Muscle layer of colon (tissue), 2 donors: ENCODE results near the gene IL20.

ENCODE experiments used
- H3K27ac ChIP-seq: one replicate; pipeline ENCODE4 v1.7.0; 2013; ENCODE audit warnings: low read depth, mild to moderate bottlenecking, low read length, moderate library complexity
- H3K27me3 ChIP-seq, 2 donors: one replicate each; pipeline ENCODE4 v1.7.0; 2013; ENCODE audit warnings: low read length in 2 of 2, mild to moderate bottlenecking in 2 of 2; ENCODE audit not compliant: insufficient read depth in 2 of 2, control insufficient read depth in 1 of 2
- H3K36me3 ChIP-seq: one replicate; pipeline ENCODE4 v1.7.0; 2013; ENCODE audit warnings: mild to moderate bottlenecking, low read length; ENCODE audit not compliant: insufficient read depth
- H3K4me1 ChIP-seq: one replicate; pipeline ENCODE4 v1.7.0; 2013; ENCODE audit warnings: mild to moderate bottlenecking, low read length; ENCODE audit not compliant: insufficient read depth
- H3K4me3 ChIP-seq, 2 donors: one replicate each; pipeline ENCODE4 v1.7.0; 2013; ENCODE audit warnings: low read length in 2 of 2, low read depth in 1 of 2, mild to moderate bottlenecking in 1 of 2, moderate library complexity in 1 of 2
- H3K9ac ChIP-seq: one replicate; pipeline ENCODE4 v1.7.0; 2013; ENCODE audit warnings: low read length
- H3K9me3 ChIP-seq: one replicate; pipeline ENCODE4 v1.7.0; 2013; ENCODE audit warnings: mild to moderate bottlenecking, low read length
- donor health status: abdominal sarcoma.
- donor health status: Adenocarcinoma of cecum.

Gene IL20

GRCh38 chr1:206895837-206896242 lies 30.4 kb downstream of the IL20 start:
- Histone ChIP-seq H3K4me3 (no peak overlapping the region), H3K27me3 (peaks cover 0 to 4% of the 10 kb centered on the region in 2 donors), H3K4me1 (no peaks in the 10 kb centered on the region), H3K36me3 (no peaks in the 10 kb centered on the region), H3K9me3 (no peaks in the 10 kb centered on the region), H3K27ac (no peak overlapping the region), H3K9ac (no peak overlapping the region)

GRCh38 chr1:206896261-206896660 lies 30.8 kb downstream of the IL20 start:
- no peak overlapping the region for H3K27ac ChIP-seq
- H3K4me3 ChIP-seq: no peak overlapping the region
- H3K36me3 ChIP-seq: no peaks in the 10 kb centered on the region
- peaks cover 0 to 4% of the 10 kb centered on the region in 2 donors for H3K27me3 ChIP-seq
- H3K4me1 ChIP-seq: no peaks in the 10 kb centered on the region
- H3K9ac ChIP-seq: no peak overlapping the region
- H3K9me3 ChIP-seq: no peaks in the 10 kb centered on the region

- Histone ChIP-seq H3K36me3 (no peaks in the 10 kb centered on the region), H3K4me1 (no peaks in the 10 kb centered on the region), H3K4me3 (no peak within 1 kb of the TSS), H3K9me3 (no peaks in the 10 kb centered on the region), H3K9ac (no peak within 1 kb of the TSS), H3K27me3 (peaks cover 0 to 4% of the 10 kb centered on the region in 2 donors), H3K27ac (no peak within 1 kb of the TSS)
Measured at GRCh38 chr1:206897175-206897574, 31.8 kb downstream of the IL20 start, which contains the start of gene IL24. TSS of gene IL24 (plus strand) at chr1:206897443. CDS start at chr1:206897833, 390 bp downstream.

DNA sequence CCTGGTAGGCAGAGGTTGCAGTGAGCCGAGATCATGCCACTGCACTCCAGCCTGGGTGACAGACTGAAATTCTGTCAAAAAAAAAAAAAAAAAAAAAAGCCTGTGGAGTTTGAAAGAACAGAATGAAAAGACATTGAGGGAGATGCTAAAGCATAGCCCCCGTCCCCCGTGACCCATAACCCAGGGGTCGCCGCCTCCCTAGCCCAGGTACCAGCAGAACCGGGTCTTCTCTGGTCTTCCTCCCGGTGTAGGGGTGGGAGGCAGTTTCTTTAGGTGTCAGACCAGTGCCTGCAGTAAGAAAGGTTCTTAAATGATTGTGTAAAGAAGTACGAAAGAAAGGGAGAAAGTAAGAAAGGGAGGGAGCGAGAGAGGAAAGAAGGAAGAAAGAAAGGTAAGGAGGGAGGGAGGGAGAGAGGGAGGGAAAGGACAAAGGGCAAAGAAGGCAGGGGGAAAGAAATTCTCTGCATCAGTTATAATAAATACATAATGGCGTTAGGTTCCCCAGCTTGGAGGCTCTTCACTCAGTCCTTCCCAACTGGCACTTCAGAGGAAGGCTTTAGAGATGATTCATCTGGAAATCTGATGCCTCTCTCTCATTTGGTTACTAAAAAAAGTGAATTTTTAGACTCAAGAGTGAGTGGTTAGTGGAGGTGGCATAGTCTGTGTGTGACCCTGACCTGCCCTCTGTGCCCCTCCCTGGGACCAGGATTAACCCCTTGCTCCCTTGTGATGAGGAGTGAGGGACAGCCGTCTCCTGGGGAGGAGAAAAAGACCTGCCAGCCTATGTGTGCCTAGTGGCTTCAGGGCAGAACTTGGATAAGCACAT lies 32.9 kb downstream of the IL20 start:
- Histone ChIP-seq H3K4me1 (no peaks in the 10 kb centered on the region), H3K4me3 (no peak overlapping the region), H3K27ac (no peak overlapping the region), H3K27me3 (peaks cover 0 to 4% of the 10 kb centered on the region in 2 donors), H3K9ac (no peak overlapping the region), H3K36me3 (no peaks in the 10 kb centered on the region), H3K9me3 (no peaks in the 10 kb centered on the region)

- Histone ChIP-seq H3K4me3 (no peak overlapping the region), H3K9ac (no peak overlapping the region), H3K36me3 (no peaks in the 10 kb centered on the region), H3K9me3 (no peaks in the 10 kb centered on the region), H3K27me3 (peaks cover 0 to 4% of the 10 kb centered on the region in 2 donors), H3K27ac (no peak overlapping the region), H3K4me1 (no peaks in the 10 kb centered on the region)
Measured at GRCh38 chr1:206898915-206899431, 33.5 kb downstream of the IL20 start.

- H3K27me3 ChIP-seq: peaks cover 0 to 4% of the 10 kb centered on the region in 2 donors
- no peaks in the 10 kb centered on the region for H3K4me1 ChIP-seq
- no peak overlapping the region for H3K4me3 ChIP-seq
- no peaks in the 10 kb centered on the region for H3K9me3 ChIP-seq
- no peaks in the 10 kb centered on the region for H3K36me3 ChIP-seq
- no peak overlapping the region for H3K27ac ChIP-seq
- no peak overlapping the region for H3K9ac ChIP-seq
Measured at GRCh38 chr1:206899717-206900116, 34.3 kb downstream of the IL20 start.

GRCh38 chr1:206900149-206900548 lies 34.7 kb downstream of the IL20 start:
- Histone ChIP-seq H3K9ac (no peak overlapping the region), H3K36me3 (no peaks in the 10 kb centered on the region), H3K4me3 (no peak overlapping the region), H3K9me3 (no peaks in the 10 kb centered on the region), H3K27ac (no peak overlapping the region), H3K4me1 (no peaks in the 10 kb centered on the region), H3K27me3 (peaks cover 0 to 4% of the 10 kb centered on the region in 2 donors)

DNA sequence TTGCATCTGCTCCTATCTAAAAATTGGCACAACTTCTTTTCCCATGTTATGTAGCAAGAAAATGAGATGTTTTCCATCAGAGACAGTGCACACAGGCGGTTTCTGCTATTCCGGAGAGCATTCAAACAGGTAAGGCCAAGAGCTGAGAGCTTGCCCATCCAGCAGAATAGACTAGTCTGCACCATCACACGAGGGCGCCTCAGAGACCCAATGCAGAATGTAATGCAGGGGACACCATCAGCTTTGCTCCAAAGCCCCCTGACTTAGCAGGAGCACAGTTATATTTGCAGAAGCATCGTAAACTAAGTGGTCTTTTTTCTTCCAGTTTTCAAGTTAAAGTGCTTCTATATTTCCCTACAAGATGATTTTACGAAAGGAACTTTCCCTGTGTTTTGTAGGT lies 36.5 kb downstream of the IL20 start:
- H3K9me3 ChIP-seq: no peaks in the 10 kb centered on the region
- no peak overlapping the region for H3K4me3 ChIP-seq
- no peak overlapping the region for H3K27ac ChIP-seq
- H3K27me3 ChIP-seq: peaks cover 0 to 4% of the 10 kb centered on the region in 2 donors
- H3K4me1 ChIP-seq: no peaks in the 10 kb centered on the region
- no peaks in the 10 kb centered on the region for H3K36me3 ChIP-seq
- H3K9ac ChIP-seq: no peak overlapping the region

- no peak overlapping the region for H3K27ac ChIP-seq
- H3K27me3 ChIP-seq: peaks cover 0 to 4% of the 10 kb centered on the region in 2 donors
- no peaks in the 10 kb centered on the region for H3K4me1 ChIP-seq
- no peak overlapping the region for H3K9ac ChIP-seq
- no peak overlapping the region for H3K4me3 ChIP-seq
- H3K36me3 ChIP-seq: no peaks in the 10 kb centered on the region
- no peaks in the 10 kb centered on the region for H3K9me3 ChIP-seq
Measured at GRCh38 chr1:206902702-206903101, 37.3 kb downstream of the IL20 start.

- Histone ChIP-seq H3K4me1 (no peaks in the 10 kb centered on the region), H3K27ac (no peak overlapping the region), H3K9me3 (no peaks in the 10 kb centered on the region), H3K36me3 (no peaks in the 10 kb centered on the region), H3K27me3 (peaks cover 0 to 4% of the 10 kb centered on the region in 2 donors), H3K9ac (no peak overlapping the region), H3K4me3 (no peak overlapping the region)
Measured at GRCh38 chr1:206903687-206904086, 38.3 kb downstream of the IL20 start.

GRCh38 chr1:206904423-206905142 lies 39.2 kb downstream of the IL20 start:
- H3K9me3 ChIP-seq: no peaks in the 10 kb centered on the region
- no peaks in the 10 kb centered on the region for H3K4me1 ChIP-seq

More at GRCh38 chr1:206904423-206905142, 39.2 kb downstream of the IL20 start:
- Histone ChIP-seq H3K4me3 (no peak overlapping the region), H3K27me3 (peaks cover 0 to 8% of the 10 kb centered on the region in 2 donors), H3K27ac (no peak overlapping the region), H3K9ac (no peak overlapping the region), H3K36me3 (no peaks in the 10 kb centered on the region)
